HepG2 (cell line): ENCODE data around the gene IQCE. TPM values are rescaled to one million over a fixed set of nuclear protein-coding genes. Genes with fewer than 3 reads are reported as not detected.

Source experiments
- ARID5B ChIP-seq: IDR thresholded peaks from 2 replicates; pipeline ENCODE4 v1.4.0; 2020; ENCODE audit warnings: mild to moderate bottlenecking, missing genetic modification reagents
- ATF5 ChIP-seq: sonication (generic); formaldehyde crosslinking; IDR thresholded peaks from 2 replicates; pipeline ENCODE4 v1.4.0; 2020; ENCODE audit warnings: mild to moderate bottlenecking, low read depth, missing genetic modification reagents
- CHD4 ChIP-seq: fragments of 200-600 bp; sonication (generic); IDR thresholded peaks from 2 replicates; pipeline ENCODE4 v1.7.0; 2017; ENCODE audit warnings: mild to moderate bottlenecking, low read length, borderline replicate concordance
- HDAC2 ChIP-seq: sonication (generic); formaldehyde crosslinking; IDR thresholded peaks from 2 replicates; pipeline ENCODE4 v1.4.0; 2020; ENCODE audit warnings: missing genetic modification reagents
- HIC2 ChIP-seq: sonication (generic); formaldehyde crosslinking; IDR thresholded peaks from 2 replicates; pipeline ENCODE4 v1.9.0; 2022; ENCODE audit warnings: low read depth, missing genetic modification reagents
- KAT8 ChIP-seq: IDR thresholded peaks from 2 replicates; pipeline ENCODE4 v1.6.1; 2016; ENCODE audit warnings: missing genetic modification reagents, missing compliant biosample characterization
- KLF13 ChIP-seq: sonication (generic); formaldehyde crosslinking; IDR thresholded peaks from 2 replicates; pipeline ENCODE4 v1.4.0; 2020; ENCODE audit warnings: mild to moderate bottlenecking, missing genetic modification reagents
- MXI1 ChIP-seq: IDR thresholded peaks from 3 replicates; pipeline ENCODE4 v1.6.1; 2012; ENCODE audit warnings: low read depth, low read length, inconsistent platforms, borderline replicate concordance
- NCOR1 ChIP-seq: fragments of 200-600 bp; sonication (generic); IDR thresholded peaks from 2 replicates; pipeline ENCODE4 v1.7.0; 2017; ENCODE audit warnings: antibody characterized with exemption, low read length, borderline replicate concordance
- NR2C2 ChIP-seq: sonication (generic); formaldehyde crosslinking; IDR thresholded peaks from 2 replicates; pipeline ENCODE4 v1.4.0; 2020; ENCODE audit warnings: missing genetic modification reagents, mild to moderate bottlenecking, moderate library complexity, borderline replicate concordance
- RBM22 ChIP-seq: fragments of 200-400 bp; formaldehyde crosslinking; optimal IDR thresholded peaks from 2 replicates; pipeline ENCODE3; 2017; ENCODE audit warnings: mild to moderate bottlenecking, low read length, moderate library complexity
- SAP130 ChIP-seq: IDR thresholded peaks from 2 replicates; pipeline ENCODE4 v1.6.1; 2016; ENCODE audit warnings: low read depth
- ZBTB37 ChIP-seq: sonication (generic); formaldehyde crosslinking; IDR thresholded peaks from 2 replicates; pipeline ENCODE4 v1.4.0; 2020; ENCODE audit warnings: mild to moderate bottlenecking, missing genetic modification reagents
- ZBTB7A ChIP-seq: sonication (generic); formaldehyde crosslinking; IDR thresholded peaks from 2 replicates; pipeline ENCODE4 v1.8.0; 2022; ENCODE audit warnings: mild to moderate bottlenecking, missing genetic modification reagents
- ZC3H13 ChIP-seq: sonication (generic); formaldehyde crosslinking; IDR thresholded peaks from 2 replicates; pipeline ENCODE4 v1.8.1; 2023; ENCODE audit warnings: mild to moderate bottlenecking, missing genetic modification reagents, moderate library complexity
- ZNF138 ChIP-seq: sonication (generic); formaldehyde crosslinking; IDR thresholded peaks from 2 replicates; pipeline ENCODE4 v1.5.0; 2020; ENCODE audit warnings: mild to moderate bottlenecking, low read depth, missing genetic modification reagents
- ZNF296 ChIP-seq: sonication (generic); formaldehyde crosslinking; conservative IDR thresholded peaks from 2 replicates; pipeline ENCODE4 v1.5.0; 2020; ENCODE audit warnings: mild to moderate bottlenecking, missing genetic modification reagents
- ZNF331 ChIP-seq: sonication (generic); formaldehyde crosslinking; IDR thresholded peaks from 2 replicates; pipeline ENCODE4 v1.4.0; 2020; ENCODE audit warnings: missing genetic modification reagents
- ZNF577 ChIP-seq: sonication (generic); formaldehyde crosslinking; IDR thresholded peaks from 2 replicates; pipeline ENCODE4 v1.4.0; 2020; ENCODE audit warnings: mild to moderate bottlenecking, low read depth, missing genetic modification reagents, borderline replicate concordance
- ZNF747 ChIP-seq: sonication (generic); formaldehyde crosslinking; IDR thresholded peaks from 2 replicates; pipeline ENCODE4 v1.8.1; 2023; ENCODE audit warnings: missing genetic modification reagents, mild to moderate bottlenecking, borderline replicate concordance
- polyA plus RNA-seq, 8 experiments: library from polyadenylated mRNA; depleted of rRNA in 3 of 8; stranded (reverse) in 7 of 8; unstranded in 1 of 8; fragments of >200 nt; fragmentation: Illumina TruSeq in 4 of 8; extraction: Trizol in 4 of 8; gene quantifications; 2 replicates each; pipeline versions ENCODE4 v1.2.1 to v1.2.3, GENCODE V29; 2011 to 2016; ENCODE audit warnings: low read depth in 4 of 8, missing spikeins in 1 of 8, mixed read lengths in 1 of 8; ENCODE audit not compliant: insufficient read depth in 1 of 8
- total RNA-seq, 5 experiments: library from RNA; depleted of rRNA; stranded (reverse); fragments of >200 nt; fragmentation: Illumina TruSeq; extraction: Trizol; gene quantifications; 2 replicates each; pipeline ENCODE4 v1.2.3, GENCODE V29; 2016; ENCODE audit warnings: low read depth in 1 of 5
- TF ChIP-seq, protein P1 (sequence below): sonication (generic); formaldehyde crosslinking; IDR thresholded peaks from 2 replicates; pipeline ENCODE4 v1.8.1; 2023; ENCODE audit warnings: mild to moderate bottlenecking, missing genetic modification reagents, borderline replicate concordance

IQCE gene
- total and polyA plus RNA-seq, 2 of the 13 experiments (the other 11 are each of a cell fraction or from before 2014, with no cell fraction given): 1.5 to 2.5 TPM

- TF ChIP-seq ZNF747 (CRISPR knock-in tag) (0 out of 2 replicates have a peak, but pooled peaks have one; percentile 52), ZNF577 (no peak), ZNF138 (CRISPR knock-in tag) (no peak), CHD4 (0 out of 2 replicates have a peak, but pooled peaks have one; percentile 62), ARID5B (peak; percentile 36; the same call in 1 of the 2 replicates), NR2C2 (peak; percentile 55; the same call in 1 of the 2 replicates), MXI1 (peak; percentile 53; the same call in 1 of the 3 replicates), KAT8 (CRISPR knock-in tag) (no peak), ATF5 (CRISPR knock-in tag) (0 out of 2 replicates have a peak, but pooled peaks have one; percentile 50), ZBTB37 (CRISPR knock-in tag) (no peak), ZNF331 (CRISPR knock-in tag) (no peak), ZBTB7A (peak; percentile 58), KLF13 (CRISPR knock-in tag) (no peak), ZNF296 (CRISPR knock-in tag) (0 out of 2 replicates have a peak, but pooled peaks have one; percentile 51), HDAC2 (peak; percentile 70), HIC2 (CRISPR knock-in tag) (peak; percentile 87), SAP130 (CRISPR knock-in tag) (peak; percentile 89), ZC3H13 (CRISPR knock-in tag) (0 out of 2 replicates have a peak, but pooled peaks have one; percentile 69), NCOR1 (peak; percentile 63; the same call in 1 of the 2 replicates), RBM22 (no peak)
- TF ChIP-seq, protein P1, sequence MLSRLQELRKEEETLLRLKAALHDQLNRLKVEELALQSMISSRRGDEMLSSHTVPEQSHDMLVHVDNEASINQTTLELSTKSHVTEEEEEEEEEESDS (CRISPR knock-in tag): no peak
These were observed 77.3 kb downstream of the IQCE start (continued) for GRCh38 chr7:2635810-2636701.
